GM21529 (cell line): ENCODE measurements around the gene FPGS.
"Not testable (repeated sequence)": the region's sequence is repeated elsewhere in the genome, so short reads cannot be mapped to it uniquely, and the experiment has no call there.

Experiments used
- ATAC-seq: cut with Tn5 transposase; IDR thresholded peaks from one replicate; pipeline ENCODE4 v1.9.1; 2021; ENCODE audit not compliant: unreplicated experiment

The FPGS gene

DNA sequence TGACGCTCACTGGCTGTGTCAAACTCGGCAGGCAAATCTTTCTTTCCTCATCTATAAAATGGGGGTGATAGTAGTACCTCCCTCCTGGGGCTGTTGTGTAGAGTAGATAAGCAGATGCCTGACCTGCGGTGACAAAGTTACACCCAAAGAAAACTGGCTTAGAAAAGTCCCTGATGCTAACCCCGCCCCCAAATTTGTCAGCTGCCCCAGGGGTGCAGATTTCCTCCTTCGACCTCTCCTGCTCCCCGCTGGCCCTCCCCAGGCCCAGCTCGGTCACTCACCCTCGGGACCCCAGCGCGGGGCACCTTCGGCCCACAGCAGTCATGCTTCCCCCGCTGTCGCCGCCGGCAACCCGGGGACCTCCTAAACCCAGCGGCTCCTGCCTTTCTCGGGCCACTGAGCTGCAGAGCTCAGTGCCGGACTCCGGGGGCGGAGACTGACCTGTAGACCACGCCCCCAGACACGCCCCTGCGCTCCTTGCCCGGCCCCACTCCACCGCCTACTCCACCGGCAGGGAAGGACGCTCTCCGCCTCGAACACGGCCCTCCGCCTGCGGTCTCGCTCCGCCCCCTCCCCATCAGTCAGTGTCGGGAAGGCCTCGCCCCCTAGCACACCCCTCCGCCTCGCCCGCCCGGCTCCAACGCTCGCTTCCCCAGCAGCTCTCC is 31.6 kb upstream of the FPGS start:
- peak; percentile 91 for ATAC-seq

DNA sequence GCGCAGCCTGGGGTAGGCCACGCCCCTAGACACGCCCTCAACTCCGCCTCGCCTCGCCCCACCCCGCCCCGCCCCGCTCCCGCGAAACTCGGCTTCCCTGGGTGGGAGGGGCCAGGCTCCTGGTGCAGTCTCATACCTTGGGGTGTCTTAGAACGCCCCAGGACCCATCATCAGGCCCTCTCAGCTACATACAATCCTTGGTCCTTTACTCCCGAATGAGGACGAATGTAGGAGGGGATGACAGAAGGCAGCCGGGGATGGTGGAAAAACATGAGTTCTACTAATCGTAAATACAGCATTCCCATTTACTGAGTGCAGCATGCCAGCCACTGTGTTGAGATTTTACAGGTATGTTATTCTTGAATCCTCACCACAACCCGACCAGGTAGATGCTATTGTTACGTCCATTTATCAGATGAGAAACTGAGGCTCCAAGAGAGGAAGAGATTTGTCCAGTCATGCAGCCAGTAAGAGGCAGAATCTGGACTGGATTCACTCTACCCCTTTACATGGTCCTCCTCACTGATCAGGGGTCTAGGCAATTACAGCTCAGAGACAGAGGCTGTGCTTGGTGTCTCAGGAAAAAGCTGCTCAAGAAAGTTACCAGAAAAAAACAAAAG is 31.0 kb upstream of the FPGS start:
- ATAC-seq: no peak

DNA sequence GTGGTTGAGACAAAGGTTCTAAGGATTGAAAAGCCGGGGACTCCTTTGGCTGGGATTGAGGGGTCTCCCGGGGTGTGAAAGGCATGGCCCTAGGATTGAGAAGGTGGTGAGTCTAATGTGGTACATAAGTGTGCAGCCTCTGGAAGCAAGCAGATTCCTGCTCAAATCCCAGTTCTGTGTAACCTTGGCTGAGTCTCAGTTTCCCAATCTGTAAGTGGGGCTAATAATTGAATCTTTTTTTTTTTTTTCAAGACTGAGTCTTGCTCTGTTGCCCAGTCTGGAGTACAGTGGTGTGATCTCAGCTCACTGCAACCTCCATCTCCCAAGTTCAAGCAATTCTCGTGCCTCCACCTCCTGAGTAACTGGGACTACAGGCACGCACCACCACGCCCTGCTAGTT is 30.1 kb upstream of the FPGS start:
- ATAC-seq: no peak

DNA sequence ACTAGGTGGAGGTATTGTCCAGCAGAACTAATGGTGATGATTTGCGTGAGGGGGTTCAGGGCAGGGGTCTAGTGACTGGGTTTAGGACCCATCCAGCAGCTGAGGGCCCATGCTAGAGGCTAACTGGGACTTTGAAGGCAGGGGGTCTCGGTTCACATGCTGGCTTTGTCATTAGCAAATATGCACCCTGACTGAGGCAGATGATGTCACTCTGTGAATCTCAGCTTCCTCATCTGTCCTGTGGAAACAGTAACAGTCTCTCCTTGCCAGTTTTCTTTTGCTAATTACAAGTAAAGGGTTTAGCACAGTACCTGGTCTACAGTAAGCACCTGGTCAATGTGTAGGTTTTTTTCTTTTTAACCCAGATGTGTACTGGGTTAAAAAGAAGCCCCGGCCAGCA is 29.4 kb upstream of the FPGS start:
- ATAC-seq: no peak

DNA sequence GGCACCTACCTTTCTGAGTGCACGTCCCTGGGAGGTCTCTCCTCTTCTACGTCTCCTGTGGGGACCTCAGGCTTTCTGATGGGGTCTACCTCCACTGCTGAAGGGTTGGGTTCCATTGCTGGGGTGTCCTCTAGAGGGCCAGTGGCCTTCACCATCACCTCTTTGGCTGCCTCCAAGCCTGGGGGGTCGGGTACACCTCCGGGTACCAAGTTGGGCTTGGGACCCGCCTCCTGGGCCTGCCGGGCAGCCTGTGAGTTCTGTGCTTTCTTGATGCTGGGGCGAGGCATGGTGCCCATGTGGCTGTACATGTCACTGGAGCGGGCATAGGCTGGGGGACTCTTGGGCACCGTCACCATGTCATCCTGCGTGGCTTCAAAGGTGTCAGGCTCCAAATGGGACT is 28.7 kb upstream of the FPGS start:
- no peak for ATAC-seq

DNA sequence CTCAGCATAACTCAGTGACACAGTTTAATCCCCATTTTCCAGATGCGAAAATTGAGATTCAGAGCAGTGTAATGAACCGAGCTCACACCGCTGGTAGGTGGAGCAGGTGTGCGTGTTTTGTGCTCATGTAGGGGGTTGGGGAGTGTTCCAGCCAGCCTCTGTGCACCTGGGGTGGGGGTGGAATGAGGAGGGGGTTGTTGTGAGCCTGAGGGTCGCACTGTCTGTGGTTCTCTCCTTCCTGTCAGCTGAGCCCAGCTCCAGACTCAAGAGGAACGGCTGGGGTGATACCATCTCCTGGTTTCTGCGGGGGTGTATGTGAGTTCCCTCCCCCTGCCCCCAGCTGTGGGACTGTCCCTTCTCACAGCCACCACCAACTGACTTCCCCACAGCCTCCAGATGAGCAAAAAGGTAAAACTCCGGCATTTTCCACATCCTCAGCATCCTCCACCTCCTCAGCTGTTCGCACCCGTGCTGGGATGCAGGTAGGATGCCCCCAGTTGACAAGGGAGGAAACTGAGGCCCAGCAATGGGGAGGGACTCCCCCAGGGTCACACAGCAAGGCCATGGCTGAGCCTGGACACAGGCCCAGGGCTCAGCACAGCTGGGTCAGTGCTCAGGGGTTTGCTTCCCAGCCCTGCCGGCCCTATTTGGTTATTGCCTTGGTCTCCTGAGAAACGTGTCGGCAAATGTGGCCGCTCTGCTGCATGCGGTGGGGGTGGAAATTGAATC is 26.3 kb upstream of the FPGS start:
- ATAC-seq: peak; percentile 27

DNA sequence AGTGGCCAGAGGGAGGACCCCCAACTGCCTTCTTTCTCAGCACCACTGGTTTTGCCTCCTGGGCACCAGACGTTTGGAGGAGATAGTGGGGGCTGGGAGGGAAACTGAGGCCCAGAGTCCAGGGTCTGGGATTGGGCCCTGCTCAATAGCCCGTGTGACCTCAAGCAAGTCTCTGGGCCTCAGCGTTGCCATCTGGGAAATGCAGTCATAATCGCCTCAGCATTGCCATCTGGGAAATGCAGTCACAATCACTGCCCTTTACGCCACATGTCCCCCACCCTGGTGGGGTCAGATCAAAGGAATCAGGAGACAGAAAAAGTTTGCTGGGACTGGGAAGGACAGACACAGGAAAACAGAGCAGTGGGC is 25.8 kb upstream of the FPGS start:
- ATAC-seq: no peak

DNA sequence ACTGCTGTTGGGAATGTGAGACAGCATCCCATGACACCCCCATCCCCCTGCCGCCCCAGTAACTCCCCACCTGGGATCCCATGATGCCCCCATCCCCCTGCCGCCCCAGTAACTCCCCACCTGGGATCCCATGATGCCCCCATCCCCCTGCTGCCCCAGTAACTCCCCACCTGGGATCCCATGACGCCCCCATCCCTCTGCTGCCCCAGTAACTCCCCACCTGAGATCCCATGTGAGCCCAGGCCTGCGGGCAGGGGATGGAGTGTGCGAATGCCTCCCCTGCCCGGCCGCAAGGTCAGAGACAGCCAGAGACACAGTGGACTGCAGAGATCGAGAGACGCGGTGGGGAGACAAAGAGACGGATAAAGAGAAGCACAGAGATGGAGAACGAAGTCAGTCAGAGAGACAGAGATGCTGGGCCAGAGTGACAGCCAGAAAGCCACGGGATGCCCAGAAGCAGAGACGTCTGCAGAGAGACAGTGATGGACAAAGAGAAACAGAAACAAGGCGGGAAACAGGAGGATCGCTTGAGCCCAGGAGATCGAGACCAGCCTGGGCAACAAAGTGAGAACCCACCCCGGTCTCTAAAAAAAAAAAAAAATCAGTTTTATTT is 25.2 kb upstream of the FPGS start:
- no peak for ATAC-seq

DNA sequence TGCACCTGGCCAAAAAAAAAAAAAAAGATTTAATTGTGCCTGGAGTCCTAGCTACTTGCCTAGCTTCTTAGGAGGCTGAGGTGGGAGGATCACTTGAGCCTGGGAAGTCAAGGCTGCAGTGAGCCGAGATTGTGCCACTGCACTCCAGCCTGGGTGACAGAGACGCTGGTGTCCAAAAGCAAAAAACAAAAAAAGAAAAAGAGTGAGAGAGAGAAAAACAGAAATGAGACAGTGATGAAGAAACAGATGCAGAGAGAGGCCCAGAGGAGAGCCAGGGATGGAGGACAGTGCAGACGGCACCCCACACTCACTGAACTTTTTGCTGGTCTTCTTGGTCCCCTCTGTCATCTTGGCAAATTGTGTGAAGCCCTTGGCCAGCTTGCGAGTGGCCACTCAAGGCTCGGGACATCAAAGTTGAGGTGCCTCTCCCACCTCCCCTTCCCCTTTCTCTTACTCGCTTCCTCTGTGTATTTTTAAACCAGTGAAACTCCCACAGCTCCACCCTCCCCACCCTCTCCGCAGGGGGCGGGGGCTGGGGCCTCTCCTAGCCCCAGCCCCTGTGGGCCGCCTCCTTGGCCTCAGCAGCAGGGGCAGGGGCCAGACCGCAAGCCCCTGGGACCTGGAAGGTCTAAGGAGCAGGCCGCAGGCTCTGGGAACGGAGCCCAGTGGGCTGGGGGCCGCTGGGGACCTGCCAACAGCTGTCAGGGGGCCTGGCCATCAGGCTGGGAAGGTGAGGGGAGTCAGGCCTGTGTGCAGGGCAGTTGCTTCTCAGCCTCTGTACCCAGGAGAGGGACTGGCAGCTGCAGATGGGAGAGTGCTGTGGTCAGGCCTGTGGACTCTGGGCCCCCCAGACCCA is 24.2 kb upstream of the FPGS start, which contains the start of gene SH2D3C:
TSS of gene SH2D3C (minus strand) at position 387 of the 856 bp plus-strand sequence. CDS start at position 348, 39 bp downstream.
- ATAC-seq: peak; percentile 41

DNA sequence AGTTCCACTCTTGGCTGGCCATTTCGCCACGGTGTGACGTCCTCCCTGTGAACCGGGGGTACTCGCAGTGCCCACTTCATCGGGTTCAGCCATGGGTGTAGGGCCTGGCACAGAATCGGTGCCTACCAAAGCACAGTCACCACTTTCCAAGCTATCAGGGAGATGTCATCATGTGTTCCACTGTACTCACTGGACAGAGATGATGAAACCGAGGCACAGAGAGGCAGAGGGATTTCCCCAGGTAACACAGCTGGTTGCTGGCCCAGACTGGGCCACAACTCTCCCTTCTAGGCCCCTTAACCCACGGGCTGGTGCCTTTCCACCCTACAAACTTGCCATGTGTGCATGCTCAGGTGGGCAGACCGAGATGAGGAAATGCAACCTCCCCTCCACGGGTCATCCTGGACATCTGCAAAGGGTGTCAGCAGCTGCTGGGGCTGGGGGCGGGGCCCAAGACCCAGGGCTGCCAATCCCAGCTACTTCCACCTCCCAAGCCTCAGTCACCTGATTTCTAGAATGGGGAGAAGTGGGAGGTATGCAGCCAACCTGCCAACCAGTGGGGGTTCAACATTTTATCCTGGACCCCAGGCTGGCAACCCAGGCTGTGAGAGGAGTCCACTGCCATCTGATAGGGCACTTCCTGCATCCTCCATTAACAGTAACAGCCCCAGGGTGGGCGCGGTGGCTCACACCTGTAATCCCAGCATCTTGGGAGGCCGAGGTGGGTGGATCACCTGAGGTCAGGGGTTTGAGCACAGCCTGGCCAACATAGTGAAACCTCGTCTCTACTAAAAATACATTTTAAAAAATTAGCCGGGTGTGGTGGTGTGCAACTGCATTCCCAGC is 23.3 kb upstream of the FPGS start:
- ATAC-seq: peak; percentile 51

DNA sequence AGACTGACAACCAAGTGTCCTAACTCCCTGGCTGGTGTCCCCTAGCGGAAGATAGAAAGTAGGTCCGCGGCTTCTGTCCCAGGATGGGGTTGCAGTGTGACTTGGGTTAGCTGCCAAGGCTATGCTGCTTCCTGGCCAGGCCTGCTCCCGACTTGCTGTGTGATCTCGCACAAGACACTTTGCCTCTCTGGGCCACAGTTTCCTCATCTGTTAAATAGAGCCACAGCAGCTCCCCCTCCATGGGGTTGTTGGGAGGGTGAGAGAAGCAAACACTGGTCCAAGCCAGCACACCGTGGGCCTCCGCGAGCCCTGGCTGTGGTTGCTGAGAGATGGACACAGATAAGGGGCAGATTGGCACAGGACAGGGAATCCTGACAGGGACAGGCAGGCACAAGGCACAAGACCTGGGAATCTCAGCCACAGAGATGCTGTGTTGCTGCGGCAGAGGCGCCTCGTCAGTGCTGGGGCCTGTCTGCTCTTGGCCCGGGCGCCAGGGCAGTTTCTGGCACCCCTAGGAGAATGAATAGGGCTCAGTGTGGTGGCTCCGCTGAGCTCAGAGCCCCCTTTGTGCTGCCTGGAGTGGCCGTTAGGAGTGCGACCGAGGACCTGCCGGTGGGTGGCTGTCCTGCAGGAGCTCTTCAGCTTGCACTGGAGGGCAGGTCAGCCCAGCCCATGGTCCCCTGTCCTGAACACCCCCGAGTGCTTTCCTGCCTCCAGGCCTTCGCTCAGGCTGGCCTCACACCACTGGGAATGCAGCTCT is 22.4 kb upstream of the FPGS start:
- no peak for ATAC-seq

DNA sequence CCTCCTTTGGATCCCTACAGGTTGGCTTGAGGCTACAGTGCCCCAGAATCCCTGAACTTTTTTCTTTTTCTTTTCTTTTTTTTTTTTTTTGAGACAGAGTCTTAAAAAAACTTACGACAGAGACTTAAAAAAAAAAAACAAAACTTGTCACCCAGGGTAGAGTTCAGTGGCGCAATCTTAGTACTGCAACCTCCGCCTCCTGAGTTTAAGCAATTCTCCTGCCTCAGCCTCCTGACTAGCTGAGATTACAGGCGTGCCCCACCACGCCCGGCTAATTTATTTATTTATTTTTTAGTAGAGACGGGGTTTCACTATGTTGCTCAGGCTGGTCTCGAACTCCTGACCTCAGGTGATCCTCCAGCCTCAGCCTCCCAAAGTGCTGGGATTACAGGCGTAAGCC is 21.8 kb upstream of the FPGS start:
- not testable (repeated sequence) for ATAC-seq

DNA sequence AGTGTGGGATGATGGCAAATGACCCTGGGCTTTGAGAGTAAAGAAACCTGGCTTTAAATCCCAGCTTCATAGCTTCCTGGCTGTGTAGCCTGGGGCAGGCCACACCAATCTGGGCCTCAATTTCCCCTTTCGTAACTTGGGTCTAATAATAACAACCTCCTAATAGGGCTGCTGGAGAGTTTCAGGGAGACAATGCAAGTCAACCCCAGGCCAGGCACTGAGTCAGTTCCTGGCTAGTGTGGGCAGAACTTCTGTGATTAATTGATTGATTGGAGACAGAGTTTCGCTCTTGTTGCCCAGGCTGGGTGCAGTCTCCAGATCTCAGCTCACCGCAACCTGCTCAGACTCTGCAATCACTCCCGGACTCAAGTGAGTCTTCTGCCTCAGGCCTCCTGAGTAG is 20.9 kb upstream of the FPGS start:
- ATAC-seq: no peak

DNA sequence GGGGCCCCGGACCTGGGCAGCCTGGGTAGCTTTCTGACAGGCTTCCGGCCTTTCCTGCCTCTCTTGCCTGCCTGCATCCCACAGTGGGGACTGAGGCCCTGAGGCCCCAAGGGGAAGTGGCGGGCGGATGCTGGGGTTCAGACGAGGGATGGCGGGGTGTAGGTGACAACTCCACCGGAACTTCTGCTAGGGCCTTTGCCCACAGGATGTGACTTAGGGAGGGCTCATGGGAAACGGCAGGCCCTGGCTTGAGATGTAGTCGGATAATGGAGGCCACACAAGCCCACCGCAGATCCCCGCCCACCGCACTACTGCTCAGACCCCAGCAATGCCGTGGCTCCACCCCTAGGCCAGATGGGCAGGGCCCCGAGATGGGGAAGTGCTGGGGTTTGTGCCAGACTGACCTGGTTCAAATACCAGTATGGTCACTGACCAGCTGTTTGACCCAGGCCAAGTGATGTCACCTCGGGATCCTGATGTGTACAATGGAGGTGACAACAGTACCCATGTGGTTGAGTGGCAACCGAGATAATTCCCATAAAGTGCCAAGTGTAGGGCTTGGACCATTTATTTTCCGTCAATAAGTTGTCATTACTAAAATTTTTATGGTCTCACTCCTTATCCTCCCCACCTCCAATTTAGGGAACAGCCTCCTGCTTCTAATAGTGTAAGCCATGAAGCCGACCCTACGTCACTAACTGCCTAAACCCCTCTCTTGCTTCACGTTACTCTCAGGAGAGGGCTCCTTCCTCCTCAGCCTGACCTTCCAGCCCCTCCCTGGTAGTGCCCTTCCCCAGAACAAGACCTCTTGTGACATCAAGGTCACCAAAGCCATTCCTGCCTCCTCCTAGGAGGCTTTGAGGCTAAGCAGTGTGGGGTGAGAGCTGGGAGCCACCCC is 19.3 kb upstream of the FPGS start:
- ATAC-seq: no peak

DNA sequence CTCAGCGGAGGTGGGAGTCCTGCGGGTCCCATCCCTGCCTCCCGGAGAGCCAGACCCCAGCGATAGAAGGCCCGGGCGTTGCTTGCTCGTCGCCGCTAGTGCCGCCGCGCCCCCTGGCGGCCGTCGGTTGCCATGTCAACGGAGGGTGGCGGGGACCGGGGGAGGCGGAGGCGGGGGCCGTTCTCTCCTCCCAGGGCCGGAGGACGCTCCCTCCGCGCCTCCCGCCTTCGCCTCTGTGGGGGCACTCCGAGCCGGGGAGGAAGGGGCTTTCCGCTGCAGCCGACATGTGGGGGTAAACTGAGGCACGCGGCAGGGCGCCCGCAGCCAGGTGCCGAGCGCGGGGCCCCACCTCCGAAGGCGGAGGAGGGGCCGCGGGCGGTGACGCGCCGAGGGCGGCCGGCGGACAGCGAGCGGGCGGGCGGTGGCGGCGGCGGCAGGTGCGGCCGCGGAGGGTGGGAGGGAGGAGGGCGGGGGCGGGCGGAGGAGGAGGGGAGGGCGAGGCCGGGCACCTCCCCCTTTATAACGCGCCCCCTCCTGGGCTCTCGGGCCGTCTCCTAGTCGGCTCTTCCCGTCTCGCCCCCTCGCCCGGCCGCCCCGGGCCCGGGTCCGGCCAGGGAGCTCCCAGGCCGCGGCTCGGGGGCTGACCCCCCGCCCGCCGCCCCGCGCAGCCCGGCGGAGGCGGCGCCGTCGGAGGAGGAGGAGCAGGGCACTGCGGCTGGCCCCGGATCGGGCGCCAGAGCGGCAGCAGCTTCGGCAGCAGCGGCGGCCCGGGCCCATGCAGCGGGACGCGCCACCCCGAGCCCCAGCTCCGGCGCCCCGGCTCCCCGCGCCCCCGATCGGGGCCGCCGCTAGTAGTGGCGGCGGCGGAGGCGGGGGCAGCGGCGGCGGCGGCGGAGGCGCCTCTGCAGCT is 17.4 kb upstream of the FPGS start:
- peak; percentile 36 for ATAC-seq

DNA sequence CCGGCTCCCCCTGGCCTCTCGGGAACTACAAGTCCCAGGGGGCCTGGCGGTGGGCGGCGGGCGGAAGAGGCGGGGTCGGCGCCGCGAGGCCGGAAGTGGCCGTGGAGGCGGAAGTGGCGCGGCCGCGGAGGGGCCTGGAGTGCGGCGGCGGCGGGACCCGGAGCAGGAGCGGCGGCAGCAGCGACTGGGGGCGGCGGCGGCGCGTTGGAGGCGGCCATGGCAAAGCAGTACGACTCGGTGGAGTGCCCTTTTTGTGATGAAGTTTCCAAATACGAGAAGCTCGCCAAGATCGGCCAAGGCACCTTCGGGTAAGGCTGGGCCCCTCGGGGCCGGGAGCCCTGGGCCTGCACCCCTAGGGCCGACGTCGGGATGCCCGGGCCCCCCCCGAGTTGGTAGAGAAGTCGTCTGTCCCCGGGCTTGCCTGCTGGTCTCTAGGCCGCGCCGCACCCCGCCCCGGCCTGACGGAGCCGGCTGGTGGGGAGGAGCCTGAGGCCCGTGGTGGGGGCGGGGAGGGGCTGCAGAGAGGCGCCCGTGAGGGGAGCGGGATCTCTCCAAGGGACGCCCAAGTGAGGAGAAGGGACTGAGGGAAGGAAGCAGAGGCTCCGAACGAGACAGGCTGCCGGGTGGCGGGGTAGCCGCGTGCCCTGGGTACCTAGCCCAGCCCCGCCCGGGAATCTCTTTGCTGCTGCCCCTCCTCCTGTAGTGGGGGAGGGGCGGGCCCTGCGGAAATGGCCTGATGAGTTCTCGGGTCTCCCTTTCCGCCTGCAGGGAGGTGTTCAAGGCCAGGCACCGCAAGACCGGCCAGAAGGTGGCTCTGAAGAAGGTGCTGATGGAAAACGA is 16.5 kb upstream of the FPGS start, which contains the start of gene CDK9:
TSS of gene CDK9 (plus strand) at position 102 of the 840 bp plus-strand sequence. CDS start at position 217, 115 bp downstream.
- ATAC-seq: peak; percentile 67
